Spleen (tissue), 7 donors: ENCODE results near the gene PRKG1.

Source experiments
- CTCF ChIP-seq, 11 experiments: fragments of 200-600 bp in 7 of 11; fragments of 450-650 bp in 4 of 11; sonication (generic) in 4 of 11; IDR thresholded peaks in 8 of 11; conservative IDR thresholded peaks in 3 of 11; 1 replicate in 7 of 11; 2 replicates in 4 of 11; pipeline versions ENCODE4 v1.4.0 to v1.8.0; 2016 to 2021; ENCODE audit warnings: antibody characterized with exemption in 11 of 11, inconsistent platforms in 4 of 11, mild to moderate bottlenecking in 1 of 11
- POLR2A ChIP-seq, 3 donors: fragments of 450-650 bp; IDR thresholded peaks; one replicate each; pipeline ENCODE4 v1.5.1; 2017; ENCODE audit warnings: antibody characterized with exemption in 3 of 3, mild to moderate bottlenecking in 1 of 3
- POLR2AphosphoS5 ChIP-seq, 3 donors: sonication (generic); formaldehyde crosslinking; IDR thresholded peaks; one replicate each; pipeline ENCODE4 v1.5.1; 2017; ENCODE audit warnings: antibody characterized with exemption in 3 of 3
- donor health status: DM: no; HTN: no; CAD: no; lungs with moderate emphysema.
- donor health status: DM: no; HTN: no; CAD: no.
- donor health status: DM: no; HTN: no; CAD: no.

GRCh38 chr10:51046654-51047053, 27.6 kb upstream of the PRKG1 start:
- TF ChIP-seq CTCF (IDR thresholded peaks at IDR 0.05 in 8 of 11, conservative IDR thresholded peaks at IDR 0.05 in 3 of 11) (no peak), POLR2A (IDR thresholded peaks at IDR 0.05) (no peak), POLR2AphosphoS5 (IDR thresholded peaks at IDR 0.05) (no peak)
